GM21381 (cell line): ENCODE measurements around the gene ACOX2.

Experiments used
- ATAC-seq: cut with Tn5 transposase; IDR thresholded peaks from one replicate; pipeline ENCODE4 v1.9.1; 2021; ENCODE audit warnings: mild to moderate bottlenecking, moderate library complexity; ENCODE audit not compliant: unreplicated experiment

The ACOX2 gene

GRCh38 chr3:58536501-58537411 is at the start of gene ACOX2:
ACOX2 (minus strand) TSS chr3:58537190; CDS start chr3:58535106, 2,084 bp downstream.
- ATAC-seq = no peak

- no peak for ATAC-seq
Observed at GRCh38 chr3:58585994-58586393, 49.0 kb upstream of the ACOX2 start.

- ATAC-seq = peak; percentile 93
Observed at GRCh38 chr3:58585005-58585786, 48.2 kb upstream of the ACOX2 start.

GRCh38 chr3:58584690-58585004 is 47.7 kb upstream of the ACOX2 start:
- no peak for ATAC-seq

GRCh38 chr3:58581328-58582091 is 44.5 kb upstream of the ACOX2 start:
- ATAC-seq = no peak

GRCh38 chr3:58580826-58581327 is 43.9 kb upstream of the ACOX2 start:
- no peak for ATAC-seq

- ATAC-seq = no peak
Observed at GRCh38 chr3:58578873-58579272, 41.9 kb upstream of the ACOX2 start.

GRCh38 chr3:58577269-58577821 is 40.4 kb upstream of the ACOX2 start, which contains the start of gene FAM107A:
FAM107A (minus strand) TSS chr3:58577391; CDS start chr3:58569860, 7,531 bp downstream.
- no peak for ATAC-seq

GRCh38 chr3:58576716-58577115 is 39.7 kb upstream of the ACOX2 start:
- no peak for ATAC-seq

- no peak for ATAC-seq
Observed at GRCh38 chr3:58575971-58576652, 39.1 kb upstream of the ACOX2 start.

- ATAC-seq = no peak
Observed at GRCh38 chr3:58574682-58575081, 37.7 kb upstream of the ACOX2 start.

- ATAC-seq = no peak
Observed at GRCh38 chr3:58574106-58574505, 37.1 kb upstream of the ACOX2 start.

GRCh38 chr3:58573640-58574039 is 36.6 kb upstream of the ACOX2 start:
- no peak for ATAC-seq

- ATAC-seq = no peak
Observed at GRCh38 chr3:58572634-58573230, 35.7 kb upstream of the ACOX2 start.

- no peak for ATAC-seq
Observed at GRCh38 chr3:58572013-58572633, 35.1 kb upstream of the ACOX2 start.

- no peak for ATAC-seq
Observed at GRCh38 chr3:58570851-58571250, 33.9 kb upstream of the ACOX2 start.

- ATAC-seq = no peak
Observed at GRCh38 chr3:58569287-58570001, 32.5 kb upstream of the ACOX2 start.

- ATAC-seq = no peak
Observed at GRCh38 chr3:58568572-58569286, 31.7 kb upstream of the ACOX2 start.
